ENCODE data around the gene PRRC2B. TPM values are rescaled to one million over a fixed set of nuclear protein-coding genes. Genes with fewer than 3 reads are reported as not detected.

The PRRC2B gene
- total RNA-seq (2016; rRNA removed; fragmentation: Illumina TruSeq; extraction: Trizol) (37.4 TPM in 2 replicates), polyA plus RNA-seq (2011; rRNA removed) (18.9 and 20.8 TPM in 2 replicates), polyA minus RNA-seq (2011; rRNA and poly(A)+ RNA removed; ENCODE audit: low replicate concordance) (72.0 and 116 TPM in 2 replicates), Bru-seq, nascent RNA (percentile 89 among the genes with signal in this experiment), BruChase-seq, experiment 1, labeled RNA remaining after a 6-hour chase (percentile 95 among the genes with signal in this experiment), BruChase-seq, experiment 2, labeled RNA remaining after a 2-hour chase (percentile 93 among the genes with signal in this experiment)
- 20.7 and 24.3 TPM in 2 replicates for total RNA-seq (2016; cell fraction: cytosol; rRNA removed; fragmentation: Illumina TruSeq; extraction: Trizol; ENCODE audit: low read depth)
- total RNA-seq (2016; cell fraction: insoluble cytoplasmic fraction; rRNA removed; fragmentation: Illumina TruSeq; extraction: Trizol), result 27.7 and 37.0 TPM in 2 replicates
- 20.9 TPM in 2 replicates for total RNA-seq (2016; cell fraction: membrane; rRNA removed; fragmentation: Illumina TruSeq; extraction: Trizol)
- 41.7 and 49.5 TPM in 2 replicates for total RNA-seq (2016; cell fraction: nucleus; rRNA removed; fragmentation: Illumina TruSeq; extraction: Trizol)
- 11.9 and 12.5 TPM in 2 replicates for polyA plus RNA-seq (2011; cell fraction: cytosol; rRNA removed)
- polyA plus RNA-seq (2011; cell fraction: nucleus; rRNA removed), result 87.0 and 122 TPM in 2 replicates
- 55.6 and 57.4 TPM in 2 replicates for polyA plus RNA-seq (2012)
- 4.0 TPM in 2 replicates for polyA plus RNA-seq (2016; cell fraction: cytosol; fragmentation: Illumina TruSeq; extraction: Trizol; ENCODE audit: low read depth)
- 25.0 and 33.7 TPM in 2 replicates for polyA plus RNA-seq (2016; cell fraction: insoluble cytoplasmic fraction; fragmentation: Illumina TruSeq; extraction: Trizol; ENCODE audit: low read depth)
- polyA plus RNA-seq (2016; cell fraction: membrane; fragmentation: Illumina TruSeq; extraction: Trizol; ENCODE audit: low read depth), result 8.5 and 10.2 TPM in 2 replicates
- polyA plus RNA-seq (2016; cell fraction: nucleus; fragmentation: Illumina TruSeq; extraction: Trizol; ENCODE audit: insufficient read depth, low read depth), result 100 and 106 TPM in 2 replicates
- 23.3 and 31.5 TPM in 2 replicates for polyA minus RNA-seq (2011; cell fraction: cytosol; rRNA and poly(A)+ RNA removed)
- polyA minus RNA-seq (2011; cell fraction: nucleus; rRNA and poly(A)+ RNA removed), result 52.6 and 56.1 TPM in 2 replicates
- long read RNA-seq, experiment 1, full-length matches to known transcripts, result 3 of 28 reads
- long read RNA-seq, experiment 1, partial matches to known transcripts, result 0 of 28 reads
- long read RNA-seq, experiment 1, other reads (novel, unspliced or antisense), result 25 of 28 reads
- long read RNA-seq, experiment 2, partial matches to known transcripts, result 76 of 131 reads
- long read RNA-seq, experiment 2, other reads (novel, unspliced or antisense), result 51 of 131 reads

DNA sequence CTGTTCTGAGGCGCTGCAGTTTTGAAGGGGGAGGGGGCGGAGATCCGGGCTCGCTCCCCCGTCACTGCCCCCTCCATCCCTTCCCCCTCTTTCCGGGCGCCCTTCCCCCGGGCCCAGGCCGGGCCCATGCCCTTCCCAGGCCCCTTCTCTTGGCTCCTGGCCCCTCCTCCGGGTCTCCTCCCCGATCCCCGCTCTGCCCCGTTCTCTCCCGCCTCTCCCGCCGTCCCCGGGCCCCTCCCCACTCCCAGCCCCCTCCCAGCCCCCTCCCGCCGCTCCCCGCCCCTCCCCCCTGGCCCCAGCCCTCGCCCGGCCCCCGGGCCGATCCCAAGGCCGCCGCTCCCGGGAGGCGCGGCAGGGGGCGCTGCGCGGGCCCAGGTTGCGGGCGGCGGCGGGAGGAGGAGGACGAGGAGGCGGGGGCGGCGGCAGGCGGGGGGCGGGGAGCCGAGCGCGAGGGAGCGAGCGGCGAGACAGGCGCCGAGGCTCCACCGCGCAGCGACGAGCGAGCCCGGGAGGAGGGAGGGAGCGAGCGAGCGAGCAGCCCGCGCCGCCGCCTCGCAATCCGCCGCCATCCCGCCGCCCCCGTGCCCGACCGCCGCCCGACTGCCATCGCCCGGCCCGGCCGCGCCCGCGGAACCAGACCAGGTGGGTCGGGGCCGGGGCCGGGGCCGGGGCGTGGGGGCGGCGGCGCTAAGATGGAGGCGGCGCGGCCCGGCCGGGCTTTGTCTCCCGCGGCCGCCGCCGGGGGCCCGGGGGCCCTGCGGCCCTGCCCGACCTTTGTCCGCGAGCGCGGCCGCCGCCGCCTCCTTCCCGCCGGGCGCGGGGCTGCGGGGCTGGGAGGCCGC is at the start of gene PRRC2B:
TSS of gene PRRC2B (plus strand) at position 465 of the 842 bp plus-strand sequence. CDS start 36,059 bp downstream, outside the sequence.
- Histone ChIP-seq H3K27ac (ENCODE audit: extremely low read length, insufficient read depth, low read length) (peak within 1 kb of the TSS; percentile 85), H3K4me2 (ENCODE audit: low read depth, low read length) (peak within 1 kb of the TSS; percentile 91), H2AFZ (ENCODE audit: low read length) (peak within 1 kb of the TSS; percentile 17), H3K4me1 (ENCODE audit: insufficient read depth, low read length) (peaks cover 61% of the 10 kb centered on the region), H4K20me1 (ENCODE audit: insufficient read depth, low read length) (peaks cover 36% of the 10 kb centered on the region), H3K9me3 (ENCODE audit: low read length) (no peaks in the 10 kb centered on the region), H3K36me3 (replicated peaks in 1 of 2; ENCODE audit: control insufficient read depth in 1 of 2, insufficient read depth in 2 of 2, low read length in 2 of 2) (peaks cover 3 to 5% of the 10 kb centered on the region in 2 experiments; a peak in 3 of 5 replicates), H3K9ac (ENCODE audit: insufficient read depth, low read depth, low read length) (peak within 1 kb of the TSS; percentile 88), H3K4me3 (replicated peaks in 1 of 3; ENCODE audit: insufficient read depth in 1 of 3, low read depth in 2 of 3, low read length in 3 of 3) (peak within 1 kb of the TSS; percentile 73 to 88 (median 74)), H3K27me3 (ENCODE audit: control insufficient read depth in 1 of 2, insufficient read depth in 2 of 2, low read length in 2 of 2) (no peaks in the 10 kb centered on the region), H3K79me2 (ENCODE audit: insufficient read depth, low read length) (peaks cover 41% of the 10 kb centered on the region)
- FAIRE-seq (no peak), DNase-seq (ENCODE audit: low spot score) (peak; percentile 67), ATAC-seq (peak; percentile 74)
- no TSS peak for BruUV-seq (replicated peaks)
- CTCF ChIA-PET (ENCODE audit: low intra/inter-chr PET ratio, low total read pairs), result no interaction called here
- in situ Hi-C loops (cut with HindIII; ENCODE audit: extremely low pct_ligation_motif_present, low pct_unique_long_range_greater_than_20kb), result loop anchor here (25.0 kb wide), 1 partner anchor 343 kb away; the partner anchor contains the start of gene RAPGEF1
- WGBS (ENCODE audit: low lambda C conversion rate), result 4% methylated on average over 25 of the region's 114 CpGs
- intact Hi-C loops (cut with micrococcal nuclease; ENCODE audit: unreplicated experiment), result loop anchor here (1.0 kb wide), 1 partner anchor 21 kb away; no protein-coding TSS in a partner anchor
- POLR2A ChIA-PET, result interaction anchor here (1.0 to 1.4 kb wide), 2 partner anchors 11 to 20 kb away, joined by 3 read pairs; no protein-coding TSS in a partner anchor
- TF ChIP-seq ZMYM2 (CRISPR knock-in tag; IDR thresholded peaks at IDR 0.05), result no peak
- TF ChIP-seq ZNF256 (CRISPR knock-in tag; conservative IDR thresholded peaks at IDR 0.05), result no peak
- TF ChIP-seq CHD2 (IDR thresholded peaks at IDR 0.05; ENCODE audit: low read depth, low read length), result peak; percentile 61; the same call in 1 of the 2 replicates
- TF ChIP-seq EHMT2 (IDR thresholded peaks at IDR 0.05; ENCODE audit: borderline replicate concordance, low read depth, low read length), result no peak
- peak; percentile 78; the same call in 1 of the 2 replicates for TF ChIP-seq PCBP1 (IDR thresholded peaks at IDR 0.05; ENCODE audit: borderline replicate concordance, low read depth, low read length)
- TF ChIP-seq ARHGAP35 (CRISPR knock-in tag; IDR thresholded peaks at IDR 0.05; ENCODE audit: borderline replicate concordance), result no peak
- TF ChIP-seq MBD4 (IDR thresholded peaks at IDR 0.05; ENCODE audit: borderline replicate concordance, low read length), result no peak
- TF ChIP-seq, protein P1, sequence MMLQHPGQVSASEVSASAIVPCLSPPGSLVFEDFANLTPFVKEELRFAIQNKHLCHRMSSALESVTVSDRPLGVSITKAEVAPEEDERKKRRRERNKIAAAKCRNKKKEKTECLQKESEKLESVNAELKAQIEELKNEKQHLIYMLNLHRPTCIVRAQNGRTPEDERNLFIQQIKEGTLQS (CRISPR knock-in tag; IDR thresholded peaks at IDR 0.05), result 0 out of 2 replicates have a peak, but pooled peaks have one; percentile 18
- TF ChIP-seq, protein P2, sequence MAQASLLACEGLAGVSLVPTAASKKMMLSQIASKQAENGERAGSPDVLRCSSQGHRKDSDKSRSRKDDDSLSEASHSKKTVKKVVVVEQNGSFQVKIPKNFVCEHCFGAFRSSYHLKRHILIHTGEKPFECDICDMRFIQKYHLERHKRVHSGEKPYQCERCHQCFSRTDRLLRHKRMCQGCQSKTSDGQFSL (CRISPR knock-in tag; IDR thresholded peaks at IDR 0.05), result no peak
- TF ChIP-seq, protein P3, sequence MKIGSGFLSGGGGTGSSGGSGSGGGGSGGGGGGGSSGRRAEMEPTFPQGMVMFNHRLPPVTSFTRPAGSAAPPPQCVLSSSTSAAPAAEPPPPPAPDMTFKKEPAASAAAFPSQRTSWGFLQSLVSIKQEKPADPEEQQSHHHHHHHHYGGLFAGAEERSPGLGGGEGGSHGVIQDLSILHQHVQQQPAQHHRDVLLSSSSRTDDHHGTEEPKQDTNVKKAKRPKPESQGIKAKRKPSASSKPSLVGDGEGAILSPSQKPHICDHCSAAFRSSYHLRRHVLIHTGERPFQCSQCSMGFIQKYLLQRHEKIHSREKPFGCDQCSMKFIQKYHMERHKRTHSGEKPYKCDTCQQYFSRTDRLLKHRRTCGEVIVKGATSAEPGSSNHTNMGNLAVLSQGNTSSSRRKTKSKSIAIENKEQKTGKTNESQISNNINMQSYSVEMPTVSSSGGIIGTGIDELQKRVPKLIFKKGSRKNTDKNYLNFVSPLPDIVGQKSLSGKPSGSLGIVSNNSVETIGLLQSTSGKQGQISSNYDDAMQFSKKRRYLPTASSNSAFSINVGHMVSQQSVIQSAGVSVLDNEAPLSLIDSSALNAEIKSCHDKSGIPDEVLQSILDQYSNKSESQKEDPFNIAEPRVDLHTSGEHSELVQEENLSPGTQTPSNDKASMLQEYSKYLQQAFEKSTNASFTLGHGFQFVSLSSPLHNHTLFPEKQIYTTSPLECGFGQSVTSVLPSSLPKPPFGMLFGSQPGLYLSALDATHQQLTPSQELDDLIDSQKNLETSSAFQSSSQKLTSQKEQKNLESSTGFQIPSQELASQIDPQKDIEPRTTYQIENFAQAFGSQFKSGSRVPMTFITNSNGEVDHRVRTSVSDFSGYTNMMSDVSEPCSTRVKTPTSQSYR (CRISPR knock-in tag; IDR thresholded peaks at IDR 0.05; ENCODE audit: borderline replicate concordance), result peak; percentile 19
- no peak for TF ChIP-seq ZNF234 (CRISPR knock-in tag; conservative IDR thresholded peaks at IDR 0.05)
- TF ChIP-seq CEBPG (CRISPR knock-in tag; IDR thresholded peaks at IDR 0.05), result no peak
- TF ChIP-seq ATRX (CRISPR knock-in tag; IDR thresholded peaks at IDR 0.05; ENCODE audit: borderline replicate concordance), result no peak
- peak; percentile 32; the same call in 1 of the 2 replicates for TF ChIP-seq ZFX (CRISPR knock-in tag; IDR thresholded peaks at IDR 0.05; ENCODE audit: low read depth)
